ENCODE data around the gene CELA3A.
"Not testable (repeated sequence)": the region's sequence is repeated elsewhere in the genome, so short reads cannot be mapped to it uniquely, and the experiment has no call there.

Gene CELA3A

DNA sequence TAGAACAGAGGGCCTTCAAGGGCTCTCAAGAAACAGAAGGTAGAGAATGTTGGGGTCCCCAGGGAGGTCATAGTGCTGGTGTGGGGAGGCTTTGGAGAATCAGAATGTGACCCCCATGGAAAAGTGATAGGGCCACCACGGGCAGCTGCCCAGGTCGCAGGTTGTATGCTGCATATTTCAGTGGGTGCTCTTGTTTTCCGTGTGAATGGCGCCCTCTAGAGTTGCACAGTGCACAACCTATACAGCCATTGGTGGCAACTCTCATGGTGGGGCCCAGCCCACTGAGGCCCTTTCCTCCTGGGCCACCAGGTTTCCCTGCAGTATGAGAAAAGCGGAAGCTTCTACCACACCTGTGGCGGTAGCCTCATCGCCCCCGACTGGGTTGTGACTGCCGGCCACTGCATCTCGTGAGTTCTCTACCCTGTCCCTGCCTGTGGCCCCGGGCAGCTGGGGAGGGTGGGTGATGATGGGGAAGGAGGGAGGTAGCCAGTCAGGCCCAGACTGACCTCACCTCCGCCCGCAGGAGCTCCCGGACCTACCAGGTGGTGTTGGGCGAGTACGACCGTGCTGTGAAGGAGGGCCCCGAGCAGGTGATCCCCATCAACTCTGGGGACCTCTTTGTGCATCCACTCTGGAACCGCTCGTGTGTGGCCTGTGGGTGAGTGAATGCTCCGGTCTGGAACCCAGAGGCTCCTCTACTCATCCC lies 20.8 kb upstream of the CELA3A start:
- DNase-seq (ENCODE audit: low read depth in 2 of 2, low spot score in 1 of 2) = not testable (repeated sequence)

DNA sequence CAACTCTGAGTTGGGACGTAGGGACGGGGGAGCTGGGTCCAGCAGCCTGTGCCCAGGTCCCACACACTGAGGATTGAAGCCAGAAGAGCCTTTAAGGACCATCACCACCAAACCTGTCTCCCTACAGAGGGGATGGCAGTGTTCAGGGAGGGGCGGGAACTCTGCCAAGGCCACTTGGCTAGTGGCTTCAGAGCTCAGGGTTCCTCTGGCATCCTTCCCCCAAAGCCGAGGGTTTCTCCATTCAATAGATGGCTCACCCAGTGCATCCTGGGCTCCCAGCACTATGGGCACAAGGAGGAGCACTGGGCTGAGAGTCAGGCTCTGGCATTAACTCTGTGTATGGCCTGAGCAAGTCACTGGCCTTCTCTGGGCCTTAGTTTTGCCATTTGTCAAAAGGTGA lies 20.2 kb upstream of the CELA3A start:
- DNase-seq (ENCODE audit: low read depth in 2 of 2, low spot score in 1 of 2) = not testable (repeated sequence)

DNA sequence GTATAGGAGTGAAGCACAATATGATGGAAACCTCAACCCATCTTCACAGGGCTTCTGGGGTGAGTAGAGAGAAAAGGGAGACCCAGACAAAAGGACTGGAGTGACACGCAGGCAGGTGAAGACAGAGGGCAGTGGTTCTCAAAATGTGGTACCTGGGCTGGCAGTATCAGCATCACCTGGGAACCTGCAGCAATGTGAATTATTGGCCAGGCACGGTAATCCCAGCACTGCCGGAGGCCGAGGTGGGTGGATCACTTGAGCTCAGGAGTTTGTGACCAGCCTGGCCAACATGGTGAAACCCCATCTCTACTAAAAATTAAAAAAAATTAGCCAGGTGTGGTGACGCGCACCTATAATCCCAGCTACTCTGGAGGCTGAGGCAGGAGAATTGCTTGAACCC lies 19.3 kb upstream of the CELA3A start:
- not testable (repeated sequence) for DNase-seq (ENCODE audit: low read depth in 2 of 2, low spot score in 1 of 2)

DNA sequence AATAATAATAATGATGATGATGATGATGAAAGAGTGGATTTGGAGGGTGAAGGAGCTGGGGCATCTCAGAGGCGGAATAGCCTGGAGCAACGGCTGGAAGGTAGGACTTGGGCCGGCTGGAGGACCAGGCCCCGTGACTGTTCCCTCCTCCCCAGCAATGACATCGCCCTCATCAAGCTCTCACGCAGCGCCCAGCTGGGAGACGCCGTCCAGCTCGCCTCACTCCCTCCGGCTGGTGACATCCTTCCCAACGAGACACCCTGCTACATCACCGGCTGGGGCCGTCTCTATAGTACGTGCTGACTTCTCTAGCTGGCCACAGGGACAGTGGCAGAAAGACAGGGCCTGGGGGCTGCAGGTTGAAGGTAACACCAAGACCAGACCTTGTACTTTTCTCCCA lies 17.9 kb upstream of the CELA3A start:
- DNase-seq (ENCODE audit: low read depth in 2 of 2, low spot score in 1 of 2) = not testable (repeated sequence)

DNA sequence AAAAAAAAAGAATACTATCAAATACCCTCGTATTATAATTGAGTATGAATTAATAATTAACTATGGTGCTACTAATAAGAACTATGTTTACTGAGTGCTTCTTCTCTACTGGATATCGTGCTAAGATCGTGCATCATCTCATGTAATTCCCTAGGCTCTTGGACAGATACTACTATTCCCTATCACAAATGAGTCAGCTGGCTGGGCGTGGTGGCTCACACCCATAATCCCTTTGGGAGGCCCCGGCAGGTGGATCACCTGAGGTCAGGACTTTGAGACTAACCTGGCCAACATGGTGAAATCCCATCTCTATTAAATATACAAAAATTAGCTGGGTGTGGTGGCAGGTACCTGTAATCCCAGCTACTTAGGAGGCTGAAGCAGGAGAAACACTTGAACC lies 15.6 kb upstream of the CELA3A start:
- not testable (repeated sequence) for DNase-seq (ENCODE audit: low read depth in 2 of 2, low spot score in 1 of 2)

DNA sequence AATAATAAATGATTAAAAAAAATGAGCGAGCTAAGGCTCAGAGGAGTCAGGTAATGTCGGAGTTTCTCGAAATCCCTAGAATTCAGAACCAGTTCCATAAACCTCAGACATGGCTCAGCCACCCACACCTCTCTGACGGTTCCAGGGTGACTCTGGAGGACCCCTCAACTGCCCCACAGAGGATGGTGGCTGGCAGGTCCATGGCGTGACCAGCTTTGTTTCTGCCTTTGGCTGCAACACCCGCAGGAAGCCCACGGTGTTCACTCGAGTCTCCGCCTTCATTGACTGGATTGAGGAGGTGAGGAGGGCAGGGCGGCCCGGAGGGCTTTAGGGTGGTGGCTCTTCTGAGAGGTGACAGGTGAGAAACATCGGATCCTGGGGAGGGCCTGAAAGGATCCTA lies 15.1 kb upstream of the CELA3A start:
- not testable (repeated sequence) for DNase-seq (ENCODE audit: low read depth in 2 of 2, low spot score in 1 of 2)

DNA sequence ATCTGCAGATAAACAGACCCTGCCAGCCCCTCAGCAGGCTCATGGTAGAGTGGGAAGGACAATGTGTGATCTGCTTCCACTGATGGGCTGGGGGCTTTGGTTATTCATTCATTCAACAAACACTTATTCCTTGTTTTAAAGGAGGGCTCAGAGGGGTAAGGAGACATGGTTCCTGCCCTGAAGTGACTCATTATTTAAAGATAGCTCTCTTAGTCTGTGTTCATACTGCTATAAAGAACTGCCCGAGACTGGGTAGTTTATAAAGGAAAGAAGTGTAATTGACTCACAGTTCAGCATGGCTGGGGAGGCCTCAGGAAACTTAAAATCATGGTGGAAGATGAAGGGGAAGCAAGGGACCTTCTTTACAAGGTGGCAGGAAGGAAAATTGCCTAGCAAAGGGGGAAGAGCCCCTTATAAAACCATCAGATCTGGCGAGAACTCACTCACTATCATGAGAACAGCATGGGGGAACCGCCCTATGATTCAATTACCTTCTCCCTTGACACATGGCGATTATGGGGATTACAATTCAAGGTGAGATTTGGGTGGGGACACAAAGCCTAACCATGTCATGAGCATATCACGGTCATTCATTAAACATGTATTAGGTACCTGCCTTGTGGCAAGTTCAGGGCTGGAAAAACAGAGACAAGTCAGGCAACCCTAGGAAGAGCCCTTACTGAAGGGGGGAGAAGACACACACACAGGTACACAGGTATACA lies 11.6 kb upstream of the CELA3A start:
- DNase-seq (ENCODE audit: low read depth in 2 of 2, low spot score in 1 of 2) = not testable (repeated sequence)

DNA sequence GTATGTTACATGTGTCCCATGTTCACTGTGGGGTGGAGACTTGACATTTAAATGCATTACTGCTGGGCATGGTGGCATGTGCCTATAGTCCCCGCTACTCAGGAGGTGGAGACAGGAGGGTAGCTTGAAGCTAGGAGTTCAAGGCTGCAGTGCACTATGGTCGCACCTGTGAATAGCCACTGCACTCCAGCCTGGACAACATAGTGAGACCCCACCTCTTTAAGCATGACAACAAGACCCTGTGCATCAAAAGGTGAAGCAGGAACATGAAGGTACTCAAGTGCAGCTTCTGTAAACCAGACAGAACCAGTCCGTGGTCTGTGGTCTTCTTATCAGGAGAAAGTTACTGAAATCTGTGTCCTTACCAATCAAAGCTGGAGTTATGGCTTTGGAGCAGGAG lies 9.3 kb upstream of the CELA3A start:
- DNase-seq (ENCODE audit: low read depth in 2 of 2, low spot score in 1 of 2) = not testable (repeated sequence)

DNA sequence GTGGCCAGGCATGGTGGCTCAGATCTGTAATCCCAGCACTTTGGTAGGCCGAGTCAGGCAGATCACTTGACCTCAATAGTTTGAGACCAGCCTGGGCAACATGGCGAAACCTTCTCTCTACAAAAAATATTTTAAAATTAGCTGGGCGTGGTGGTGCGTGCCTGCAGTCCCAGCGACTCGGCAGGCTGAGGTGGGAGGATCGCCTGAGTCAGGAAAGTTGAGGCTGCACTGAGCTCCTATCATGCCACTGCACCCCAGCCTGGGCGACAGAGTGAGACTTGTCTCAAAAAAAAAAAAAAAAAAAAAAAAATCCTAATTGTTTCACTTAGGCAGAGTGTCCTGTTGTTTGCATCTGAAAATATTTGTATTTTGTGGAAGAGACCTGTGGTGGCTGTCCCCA lies 6.7 kb upstream of the CELA3A start:
- not testable (repeated sequence) for DNase-seq (ENCODE audit: low read depth in 2 of 2, low spot score in 1 of 2)

DNA sequence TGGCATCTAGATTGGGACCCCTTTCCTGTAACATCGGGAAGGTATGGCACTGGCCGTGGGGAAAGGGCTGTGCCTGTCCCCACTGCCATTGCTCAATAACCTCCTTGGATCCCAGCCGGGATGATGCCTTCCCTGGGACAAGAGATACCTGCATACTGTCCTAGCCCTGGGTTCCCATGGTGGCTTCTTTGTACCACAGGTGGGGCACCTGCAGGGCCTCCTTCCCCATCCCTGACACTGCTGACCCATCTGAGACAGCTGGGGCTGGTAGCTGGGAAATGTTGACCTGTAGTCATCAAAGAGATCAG lies 4.8 kb upstream of the CELA3A start:
- DNase-seq (ENCODE audit: low read depth in 2 of 2, low spot score in 1 of 2) = not testable (repeated sequence)

DNA sequence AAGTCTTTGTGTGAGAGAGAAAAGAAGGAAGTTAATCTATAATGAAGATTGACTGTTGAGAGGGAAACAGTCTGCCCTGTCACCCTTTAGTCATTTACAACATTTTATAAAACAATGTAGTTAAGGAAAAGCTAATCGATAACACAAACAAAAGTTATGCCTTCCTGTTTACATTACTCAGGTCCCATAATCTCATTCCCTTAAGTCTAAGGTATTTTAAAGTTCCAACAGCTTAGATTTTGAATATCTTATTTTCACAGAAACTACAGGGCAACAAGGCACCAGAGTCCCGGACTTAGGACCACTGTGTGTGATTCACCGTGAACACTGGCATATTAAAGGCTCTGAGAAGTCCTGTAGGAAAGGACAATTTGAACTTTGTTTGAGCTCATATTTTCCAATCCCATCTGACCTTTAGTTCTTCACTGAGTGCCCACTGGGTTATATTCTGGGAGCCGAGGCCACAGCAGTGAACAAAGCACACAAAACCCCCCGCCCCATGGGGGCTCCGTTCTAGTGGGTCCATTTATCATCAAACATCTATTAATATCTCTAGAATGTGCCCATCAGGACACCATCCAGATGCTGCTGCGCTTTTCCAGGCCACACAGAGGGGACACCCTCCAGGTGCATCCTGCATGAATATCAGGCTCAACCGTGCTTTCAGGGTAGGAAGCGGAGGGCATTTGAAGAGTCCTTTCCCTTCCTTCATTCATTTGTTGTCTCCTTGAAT lies 3.4 kb upstream of the CELA3A start:
- not testable (repeated sequence) for DNase-seq (ENCODE audit: low read depth in 2 of 2, low spot score in 1 of 2)

DNA sequence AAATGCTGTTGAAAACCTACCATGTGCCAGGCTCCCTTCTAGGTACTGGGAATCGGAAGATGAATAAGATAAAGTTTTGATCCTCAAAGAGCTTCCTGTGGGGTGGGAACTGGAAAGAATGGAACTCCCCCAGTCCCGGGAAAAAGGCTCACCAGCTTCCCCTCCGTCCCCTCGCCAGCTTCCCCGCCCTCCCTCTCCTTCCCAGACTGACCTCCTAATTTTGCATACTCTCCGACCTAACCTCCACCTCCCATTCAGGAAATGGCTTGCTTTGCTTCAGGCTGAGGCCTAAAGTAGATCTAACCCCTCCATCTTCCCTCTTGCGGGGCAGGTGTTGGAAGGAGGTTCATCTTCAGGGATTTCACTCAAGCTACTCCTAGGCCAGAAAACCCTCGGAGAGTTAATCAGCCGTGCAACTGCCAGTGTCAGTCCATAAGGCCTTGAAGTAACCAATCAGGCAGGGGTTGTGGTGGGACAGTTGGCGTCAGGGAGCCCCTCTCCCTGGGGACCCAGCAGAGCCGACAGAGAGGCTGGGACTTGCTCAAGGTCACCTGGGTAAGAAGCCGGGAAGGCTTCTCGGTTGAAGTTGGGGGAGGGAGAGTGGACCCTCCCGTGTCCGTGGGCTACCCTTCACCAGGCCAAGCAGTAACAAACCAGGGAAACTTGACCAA lies 2.7 kb upstream of the CELA3A start:
- not testable (repeated sequence) for DNase-seq (ENCODE audit: low read depth in 2 of 2, low spot score in 1 of 2)

DNA sequence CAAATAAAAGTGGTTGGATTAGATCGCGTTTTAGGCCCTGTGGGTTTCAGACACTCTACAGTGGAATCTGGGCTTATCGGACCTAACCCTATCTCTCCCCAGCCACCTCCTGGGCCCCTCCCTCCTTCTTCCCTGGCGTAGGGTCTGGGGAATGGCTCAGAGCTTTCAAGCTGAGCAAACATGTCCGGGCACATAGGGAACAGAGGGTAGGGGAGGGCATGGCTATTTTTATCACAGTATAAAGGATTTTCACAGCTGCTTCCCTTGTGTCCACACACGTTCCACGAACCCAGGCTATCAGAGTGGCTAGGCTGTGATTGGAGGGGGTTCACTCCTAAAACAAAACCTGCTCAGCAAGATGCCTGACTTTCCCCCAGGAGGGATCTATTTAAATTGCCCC lies 1.8 kb upstream of the CELA3A start:
- not testable (repeated sequence) for DNase-seq (ENCODE audit: low read depth in 2 of 2, low spot score in 1 of 2)

DNA sequence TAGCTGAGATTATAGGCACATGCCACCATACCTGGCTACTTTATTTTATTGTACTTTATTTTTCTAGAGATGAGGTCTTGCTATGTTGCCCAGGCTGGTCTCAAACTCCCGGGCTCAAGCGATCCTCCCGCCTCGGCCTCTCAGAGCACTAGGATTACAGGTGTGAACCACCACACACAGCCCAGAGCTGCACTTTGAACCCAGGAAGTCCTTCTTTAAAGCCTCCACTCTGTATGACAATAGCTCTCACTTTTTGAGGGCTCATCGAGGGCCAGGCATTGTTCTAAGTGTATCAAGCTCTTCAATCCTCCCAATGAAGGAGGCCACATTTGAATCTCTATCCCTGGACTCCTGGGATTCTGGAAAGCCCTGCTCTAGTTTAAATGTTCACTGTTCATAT lies 1.0 kb downstream of the CELA3A start:
- not testable (repeated sequence) for DNase-seq (ENCODE audit: low read depth in 2 of 2, low spot score in 1 of 2)

DNA sequence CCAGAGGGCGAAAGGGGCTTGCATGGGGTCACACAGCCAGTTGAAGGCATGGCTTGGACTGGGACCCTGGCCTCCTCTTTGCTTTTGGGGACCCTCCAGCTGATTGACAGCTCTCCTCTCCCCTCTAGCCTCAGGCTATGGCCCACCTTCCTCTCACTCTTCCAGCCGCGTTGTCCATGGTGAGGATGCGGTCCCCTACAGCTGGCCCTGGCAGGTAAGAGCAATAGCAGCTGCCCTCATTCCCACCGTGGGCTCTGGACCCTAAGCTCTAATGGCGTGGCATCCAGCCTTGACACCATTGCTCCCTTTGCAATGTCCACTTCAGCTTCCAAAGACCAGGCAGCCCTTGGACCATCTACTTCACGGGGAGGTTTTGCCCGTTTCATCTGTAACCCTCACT lies 1.4 kb downstream of the CELA3A start:
- DNase-seq (ENCODE audit: low read depth in 2 of 2, low spot score in 1 of 2) = not testable (repeated sequence)

DNA sequence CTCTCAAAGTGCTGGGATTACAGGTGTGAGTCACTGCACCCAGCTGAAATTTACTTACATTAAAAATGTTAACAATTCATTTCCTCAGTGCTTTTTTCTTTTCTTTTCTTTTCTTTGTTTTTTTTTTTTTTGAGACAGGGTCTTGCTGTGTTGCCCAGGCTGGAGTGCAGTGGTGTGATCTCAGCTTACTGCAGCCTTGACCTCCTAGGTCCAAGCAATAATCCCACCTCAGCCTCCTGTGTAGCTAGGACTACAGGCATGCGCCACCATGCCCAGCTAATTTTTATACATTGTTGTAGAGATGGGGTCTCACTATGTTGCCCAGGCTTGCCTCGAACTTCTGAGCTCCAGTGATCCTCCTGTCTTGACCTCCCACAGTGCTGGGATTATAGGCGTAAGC lies 2.5 kb downstream of the CELA3A start:
- DNase-seq (ENCODE audit: low read depth in 2 of 2, low spot score in 1 of 2) = not testable (repeated sequence)

DNA sequence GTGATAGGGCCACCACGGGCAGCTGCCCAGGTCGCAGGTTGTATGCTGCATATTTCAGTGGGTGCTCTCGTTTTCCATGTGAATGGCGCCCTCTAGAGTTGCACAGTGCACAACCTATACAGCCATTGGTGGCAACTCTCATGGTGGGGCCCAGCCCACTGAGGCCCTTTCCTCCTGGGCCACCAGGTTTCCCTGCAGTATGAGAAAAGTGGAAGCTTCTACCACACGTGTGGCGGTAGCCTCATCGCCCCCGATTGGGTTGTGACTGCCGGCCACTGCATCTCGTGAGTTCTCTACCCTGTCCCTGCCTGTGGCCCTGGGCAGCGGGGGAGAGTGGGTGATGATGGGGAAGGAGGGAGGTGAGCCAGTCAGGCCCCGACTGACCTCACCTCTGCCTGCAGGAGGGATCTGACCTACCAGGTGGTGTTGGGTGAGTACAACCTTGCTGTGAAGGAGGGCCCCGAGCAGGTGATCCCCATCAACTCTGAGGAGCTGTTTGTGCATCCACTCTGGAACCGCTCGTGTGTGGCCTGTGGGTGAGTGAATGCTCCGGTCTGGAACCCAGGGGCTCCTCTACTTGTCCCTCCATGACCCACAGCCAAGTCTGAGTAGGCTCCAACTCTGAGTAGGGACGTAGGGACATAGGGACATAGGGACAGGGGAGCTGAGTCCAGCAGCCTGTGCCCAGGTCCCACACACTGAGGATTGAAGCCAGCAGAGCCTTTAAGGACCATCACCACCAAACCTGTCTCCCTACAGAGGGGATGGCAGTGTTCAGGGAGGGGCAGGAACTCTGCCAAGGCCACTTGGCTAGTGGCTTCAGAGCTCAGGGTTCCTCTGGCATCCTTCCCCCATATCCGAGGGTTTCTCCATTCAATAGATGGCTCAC lies 4.0 kb downstream of the CELA3A start:
- DNase-seq (ENCODE audit: low read depth in 2 of 2, low spot score in 1 of 2) = not testable (repeated sequence)

DNA sequence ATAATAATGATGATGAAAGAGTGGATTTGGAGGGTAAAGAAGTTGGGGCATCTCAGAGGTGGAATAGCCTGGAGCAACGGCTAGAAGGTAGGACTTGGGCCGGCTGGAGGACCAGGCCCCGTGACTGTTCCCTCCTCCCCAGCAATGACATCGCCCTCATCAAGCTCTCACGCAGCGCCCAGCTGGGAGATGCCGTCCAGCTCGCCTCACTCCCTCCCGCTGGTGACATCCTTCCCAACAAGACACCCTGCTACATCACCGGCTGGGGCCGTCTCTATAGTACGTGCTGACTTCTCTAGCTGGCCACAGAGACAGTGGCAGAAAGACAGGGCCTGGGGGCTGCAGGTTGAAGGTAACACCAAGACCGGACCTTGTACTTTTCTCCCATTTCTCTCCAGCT lies 5.3 kb downstream of the CELA3A start:
- not testable (repeated sequence) for DNase-seq (ENCODE audit: low read depth in 2 of 2, low spot score in 1 of 2)

DNA sequence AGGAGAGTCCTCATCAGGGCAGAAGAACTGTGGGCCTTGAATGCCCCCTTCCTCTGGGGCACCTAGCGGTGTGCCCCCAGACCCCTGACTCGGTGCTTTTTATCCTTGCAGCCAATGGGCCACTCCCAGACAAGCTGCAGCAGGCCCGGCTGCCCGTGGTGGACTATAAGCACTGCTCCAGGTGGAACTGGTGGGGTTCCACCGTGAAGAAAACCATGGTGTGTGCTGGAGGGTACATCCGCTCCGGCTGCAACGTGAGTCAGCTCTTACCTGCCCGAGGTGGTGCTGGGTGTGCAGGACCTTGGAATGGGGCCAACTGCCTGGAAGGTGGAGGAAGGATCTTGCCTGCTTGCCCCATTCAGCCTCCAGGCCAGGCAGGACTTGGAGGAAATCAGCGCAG lies 5.8 kb downstream of the CELA3A start:
- DNase-seq (ENCODE audit: low read depth in 2 of 2, low spot score in 1 of 2) = not testable (repeated sequence)

DNA sequence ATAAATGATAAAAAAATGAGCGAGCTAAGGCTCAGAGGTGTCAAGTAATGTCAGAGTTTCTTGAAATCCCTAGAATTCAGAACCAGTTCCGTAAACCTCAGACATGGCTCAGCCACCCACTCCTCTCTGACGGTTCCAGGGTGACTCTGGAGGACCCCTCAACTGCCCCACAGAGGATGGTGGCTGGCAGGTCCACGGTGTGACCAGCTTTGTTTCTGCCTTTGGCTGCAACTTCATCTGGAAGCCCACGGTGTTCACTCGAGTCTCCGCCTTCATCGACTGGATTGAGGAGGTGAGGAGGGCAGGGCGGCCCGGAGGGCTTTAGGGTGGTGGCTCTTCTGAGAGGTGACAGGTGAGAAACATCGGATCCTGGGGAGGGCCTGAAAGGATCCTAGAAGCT lies 8.1 kb downstream of the CELA3A start:
- not testable (repeated sequence) for DNase-seq (ENCODE audit: low read depth in 2 of 2, low spot score in 1 of 2)

DNA sequence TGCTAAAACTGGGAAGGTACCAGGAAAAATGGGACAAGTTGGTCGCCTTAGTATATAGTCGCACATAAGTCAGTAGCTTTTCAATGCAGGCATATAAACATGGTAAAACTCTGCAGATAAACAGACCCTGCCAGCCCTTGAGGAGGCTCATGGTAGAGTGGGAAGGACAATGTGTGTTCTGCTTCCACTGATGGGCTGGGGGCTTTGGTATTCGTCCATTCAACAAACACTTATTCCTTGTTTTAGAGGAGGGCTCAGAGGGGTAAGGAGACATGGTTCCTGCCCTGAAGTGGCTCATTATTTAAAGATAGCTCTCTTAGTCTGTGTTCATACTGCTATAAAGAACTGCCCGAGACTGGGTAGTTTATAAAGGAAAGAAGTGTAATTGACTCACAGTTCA lies 11.3 kb downstream of the CELA3A start:
- DNase-seq (ENCODE audit: low read depth in 2 of 2, low spot score in 1 of 2) = not testable (repeated sequence)
